Measurements from ENCODE around the gene HMX2.

The HMX2 gene

DNA sequence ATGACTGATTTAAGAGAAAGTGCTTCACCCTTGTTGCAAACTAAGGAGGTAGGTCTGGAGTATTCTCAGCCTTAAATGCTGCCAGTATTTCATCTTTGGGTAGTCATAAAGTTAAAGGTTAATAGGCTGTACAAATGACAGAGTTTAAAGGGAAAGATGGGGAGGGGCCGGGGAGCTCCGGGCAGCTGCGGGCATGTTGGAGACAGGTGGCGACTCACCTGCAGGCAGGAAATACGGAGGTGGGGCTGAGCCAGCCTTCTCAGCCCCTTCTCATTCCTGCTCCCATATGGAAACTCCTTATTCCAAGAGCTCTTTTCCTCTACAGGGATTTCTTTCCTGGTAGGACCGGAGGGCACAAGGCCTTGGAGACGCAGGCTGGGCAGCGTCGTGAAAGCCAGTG, 44.0 kb upstream of the HMX2 start:
- no peak overlapping the region for H3K27ac ChIP-seq
- H3K79me2 ChIP-seq: no peaks in the 10 kb centered on the region
- H3K4me1 ChIP-seq: no peaks in the 10 kb centered on the region
- H3K27me3 ChIP-seq (ENCODE audit: control insufficient read depth, insufficient read depth, low read length): no peaks in the 10 kb centered on the region
- TF ChIP-seq, protein P1, sequence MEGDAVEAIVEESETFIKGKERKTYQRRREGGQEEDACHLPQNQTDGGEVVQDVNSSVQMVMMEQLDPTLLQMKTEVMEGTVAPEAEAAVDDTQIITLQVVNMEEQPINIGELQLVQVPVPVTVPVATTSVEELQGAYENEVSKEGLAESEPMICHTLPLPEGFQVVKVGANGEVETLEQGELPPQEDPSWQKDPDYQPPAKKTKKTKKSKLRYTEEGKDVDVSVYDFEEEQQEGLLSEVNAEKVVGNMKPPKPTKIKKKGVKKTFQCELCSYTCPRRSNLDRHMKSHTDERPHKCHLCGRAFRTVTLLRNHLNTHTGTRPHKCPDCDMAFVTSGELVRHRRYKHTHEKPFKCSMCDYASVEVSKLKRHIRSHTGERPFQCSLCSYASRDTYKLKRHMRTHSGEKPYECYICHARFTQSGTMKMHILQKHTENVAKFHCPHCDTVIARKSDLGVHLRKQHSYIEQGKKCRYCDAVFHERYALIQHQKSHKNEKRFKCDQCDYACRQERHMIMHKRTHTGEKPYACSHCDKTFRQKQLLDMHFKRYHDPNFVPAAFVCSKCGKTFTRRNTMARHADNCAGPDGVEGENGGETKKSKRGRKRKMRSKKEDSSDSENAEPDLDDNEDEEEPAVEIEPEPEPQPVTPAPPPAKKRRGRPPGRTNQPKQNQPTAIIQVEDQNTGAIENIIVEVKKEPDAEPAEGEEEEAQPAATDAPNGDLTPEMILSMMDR (IDR thresholded peaks at IDR 0.05): no peak
- no peak overlapping the region for H3K4me3 ChIP-seq (ENCODE audit: low read depth, low read length)
- H3K9me3 ChIP-seq (ENCODE audit: control insufficient read depth, low read length): no peaks in the 10 kb centered on the region
- no peaks in the 10 kb centered on the region for H3K36me3 ChIP-seq (ENCODE audit: control insufficient read depth, insufficient read depth, low read length)
- H2AFZ ChIP-seq: no peak overlapping the region
- H3K4me2 ChIP-seq (ENCODE audit: low read length): no peak overlapping the region
- H3K9ac ChIP-seq: no peak overlapping the region

DNA sequence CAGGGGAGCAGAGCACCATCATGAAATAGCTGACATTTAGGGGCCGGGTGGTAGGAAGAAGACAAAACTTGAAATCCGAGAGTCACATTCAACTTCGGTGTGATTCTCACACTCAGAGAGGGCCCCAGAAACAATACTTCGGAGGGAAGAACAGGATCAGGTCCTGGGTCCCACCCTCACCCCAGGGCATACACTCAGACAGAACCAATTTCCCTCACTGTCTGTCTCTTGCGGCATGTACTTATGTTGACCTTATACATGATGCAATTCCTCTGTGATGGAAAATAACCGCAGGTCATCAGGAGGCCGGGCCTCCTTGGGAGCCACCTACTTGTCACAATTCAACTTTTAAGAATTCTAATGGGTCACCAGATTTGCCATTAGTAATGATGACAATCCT, 38.5 kb upstream of the HMX2 start:
- H3K4me1 ChIP-seq: no peaks in the 10 kb centered on the region
- TF ChIP-seq, protein P1 (IDR thresholded peaks at IDR 0.05): no peak
- H3K27ac ChIP-seq: no peak overlapping the region
- no peak overlapping the region for H3K4me2 ChIP-seq (ENCODE audit: low read length)
- H3K9me3 ChIP-seq (ENCODE audit: control insufficient read depth, low read length): no peaks in the 10 kb centered on the region
- H3K4me3 ChIP-seq (ENCODE audit: low read depth, low read length): no peak overlapping the region
- H3K27me3 ChIP-seq (ENCODE audit: control insufficient read depth, insufficient read depth, low read length): no peaks in the 10 kb centered on the region
- H3K79me2 ChIP-seq: no peaks in the 10 kb centered on the region
- no peak overlapping the region for H2AFZ ChIP-seq
- H3K9ac ChIP-seq: no peak overlapping the region
- no peaks in the 10 kb centered on the region for H3K36me3 ChIP-seq (ENCODE audit: control insufficient read depth, insufficient read depth, low read length)

DNA sequence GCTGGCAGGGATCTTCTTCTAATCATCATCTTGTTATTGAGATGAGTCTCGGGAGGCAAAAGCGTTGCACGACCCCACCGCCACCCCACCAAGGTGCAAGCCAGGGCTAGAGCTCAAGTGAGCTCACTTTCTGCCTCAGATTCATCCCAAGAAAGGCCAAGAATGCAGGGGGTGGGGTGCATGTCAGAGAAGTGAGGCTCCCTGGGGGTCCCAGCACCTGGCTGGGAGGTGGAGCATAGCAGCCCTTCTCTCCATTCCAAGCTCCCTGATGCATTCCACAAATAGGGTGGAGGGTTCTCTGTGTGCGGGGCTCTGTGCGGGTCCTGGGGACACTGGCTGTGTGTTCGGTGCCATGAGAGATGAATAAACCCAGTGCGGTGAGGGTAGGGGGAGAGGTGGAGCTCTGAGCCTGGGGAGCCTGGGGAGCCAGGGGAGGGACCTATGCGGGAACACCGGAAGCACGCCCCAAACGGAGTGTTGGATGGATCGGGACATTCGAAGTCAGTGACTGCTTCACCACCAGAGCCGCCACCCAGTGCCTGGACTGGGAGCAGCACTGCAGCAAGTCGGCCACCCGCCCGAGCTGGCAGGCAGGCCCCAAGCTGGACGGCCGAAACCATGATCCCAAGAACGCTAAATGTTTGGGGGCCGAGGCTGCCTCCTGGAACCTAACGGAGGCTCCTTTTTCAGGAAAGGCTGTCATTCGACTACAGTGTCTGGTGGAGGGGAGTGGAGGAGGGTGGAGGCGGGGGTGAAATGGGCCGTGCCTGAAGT, 30.1 kb upstream of the HMX2 start:
- Histone ChIP-seq H3K4me3 (ENCODE audit: low read depth, low read length) (no peak overlapping the region), H3K79me2 (no peaks in the 10 kb centered on the region), H3K9ac (no peak overlapping the region), H2AFZ (peak overlapping the region; percentile 2), H3K27me3 (ENCODE audit: control insufficient read depth, insufficient read depth, low read length) (peaks cover 3% of the 10 kb centered on the region), H3K4me1 (no peaks in the 10 kb centered on the region), H3K9me3 (ENCODE audit: control insufficient read depth, low read length) (no peaks in the 10 kb centered on the region), H3K4me2 (ENCODE audit: low read length) (no peak overlapping the region), H3K36me3 (ENCODE audit: control insufficient read depth, insufficient read depth, low read length) (no peaks in the 10 kb centered on the region), H3K27ac (no peak overlapping the region)
- TF ChIP-seq, protein P1 (IDR thresholded peaks at IDR 0.05): no peak

DNA sequence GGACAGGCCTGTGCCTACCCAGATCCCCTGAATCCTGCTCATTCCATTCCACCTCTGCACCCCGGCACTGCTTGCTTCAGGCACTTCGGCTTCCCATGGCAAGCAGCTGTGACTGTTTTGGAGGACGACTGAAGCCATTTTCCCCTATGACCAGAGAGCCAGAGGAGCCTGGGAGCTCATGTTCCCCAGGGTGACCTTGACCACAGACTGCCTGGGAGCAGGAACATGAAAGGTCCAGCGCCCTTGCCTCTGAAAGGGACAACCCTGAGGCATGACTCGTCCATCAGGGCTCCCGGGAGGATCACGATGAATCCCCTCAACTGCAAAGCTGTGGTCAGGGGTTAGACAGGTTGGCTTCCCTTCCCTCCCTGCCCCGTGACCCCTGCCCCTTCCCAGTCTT, 28.9 kb upstream of the HMX2 start:
- no peak overlapping the region for H3K9ac ChIP-seq
- no peak overlapping the region for H3K27ac ChIP-seq
- no peaks in the 10 kb centered on the region for H3K36me3 ChIP-seq (ENCODE audit: control insufficient read depth, insufficient read depth, low read length)
- no peaks in the 10 kb centered on the region for H3K9me3 ChIP-seq (ENCODE audit: control insufficient read depth, low read length)
- no peak overlapping the region for H3K4me2 ChIP-seq (ENCODE audit: low read length)
- H3K4me1 ChIP-seq: no peaks in the 10 kb centered on the region
- TF ChIP-seq, protein P1 (IDR thresholded peaks at IDR 0.05): no peak
- H3K79me2 ChIP-seq: no peaks in the 10 kb centered on the region
- H2AFZ ChIP-seq: no peak overlapping the region
- H3K27me3 ChIP-seq (ENCODE audit: control insufficient read depth, insufficient read depth, low read length): peaks cover 3% of the 10 kb centered on the region
- no peak overlapping the region for H3K4me3 ChIP-seq (ENCODE audit: low read depth, low read length)

DNA sequence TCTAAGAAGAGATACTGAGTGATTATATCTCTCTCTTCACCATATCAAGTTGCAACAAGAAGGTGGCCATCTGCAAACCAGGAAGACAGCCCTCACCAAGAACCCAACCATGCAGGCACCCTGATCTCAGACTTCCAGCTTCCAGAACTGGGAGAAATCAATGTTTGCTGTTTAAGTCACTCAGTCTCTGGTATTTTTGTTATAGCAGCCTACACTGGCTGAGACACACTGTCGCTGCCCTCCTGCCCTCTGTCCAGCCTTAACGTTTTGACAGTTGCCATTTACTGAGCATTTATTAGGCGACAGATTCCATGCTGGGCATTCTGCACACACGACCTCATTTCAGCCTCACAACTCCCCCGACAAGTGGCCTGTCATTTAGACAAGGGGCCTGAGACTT, 21.7 kb upstream of the HMX2 start:
- Histone ChIP-seq H3K36me3 (ENCODE audit: control insufficient read depth, insufficient read depth, low read length) (no peaks in the 10 kb centered on the region), H3K27ac (no peak overlapping the region), H3K4me1 (no peaks in the 10 kb centered on the region), H3K79me2 (no peaks in the 10 kb centered on the region), H3K9ac (no peak overlapping the region), H3K4me3 (ENCODE audit: low read depth, low read length) (no peak overlapping the region), H3K27me3 (ENCODE audit: control insufficient read depth, insufficient read depth, low read length) (no peaks in the 10 kb centered on the region), H2AFZ (no peak overlapping the region), H3K9me3 (ENCODE audit: control insufficient read depth, low read length) (no peaks in the 10 kb centered on the region), H3K4me2 (ENCODE audit: low read length) (no peak overlapping the region)
- TF ChIP-seq, protein P1 (IDR thresholded peaks at IDR 0.05): no peak

Data from parathyroid adenoma (tissue), 2 donors.